KBM-7 (cell line): Measurements from ENCODE around the gene DNAJC1.
"Not testable (repeated sequence)": the region's sequence is repeated elsewhere in the genome, so short reads cannot be mapped to it uniquely, and the experiment has no call there.

Source experiments
- DNase-seq: peaks from one replicate; pipeline ENCODE4 v3.0.0-alpha.2; 2015
- in situ Hi-C: fragments of 300-500 bp; cut with MboI; formaldehyde crosslinking; loops from 2 replicates; pipeline ENCODE4 v1.14.3; 2020; ENCODE audit warnings: low sequenced_read_pairs, low pct_unique_long_range_greater_than_20kb, mixed read lengths

DNAJC1 gene, protein sequence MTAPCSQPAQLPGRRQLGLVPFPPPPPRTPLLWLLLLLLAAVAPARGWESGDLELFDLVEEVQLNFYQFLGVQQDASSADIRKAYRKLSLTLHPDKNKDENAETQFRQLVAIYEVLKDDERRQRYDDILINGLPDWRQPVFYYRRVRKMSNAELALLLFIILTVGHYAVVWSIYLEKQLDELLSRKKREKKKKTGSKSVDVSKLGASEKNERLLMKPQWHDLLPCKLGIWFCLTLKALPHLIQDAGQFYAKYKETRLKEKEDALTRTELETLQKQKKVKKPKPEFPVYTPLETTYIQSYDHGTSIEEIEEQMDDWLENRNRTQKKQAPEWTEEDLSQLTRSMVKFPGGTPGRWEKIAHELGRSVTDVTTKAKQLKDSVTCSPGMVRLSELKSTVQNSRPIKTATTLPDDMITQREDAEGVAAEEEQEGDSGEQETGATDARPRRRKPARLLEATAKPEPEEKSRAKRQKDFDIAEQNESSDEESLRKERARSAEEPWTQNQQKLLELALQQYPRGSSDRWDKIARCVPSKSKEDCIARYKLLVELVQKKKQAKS

GRCh38 chr10:22003177-22003963 lies at the start of gene DNAJC1:
Gene DNAJC1, minus strand, starts transcription at chr10:22003730. Its CDS starts 296 bp downstream, at chr10:22003434.
- in situ Hi-C loops = no loop called here
- DNase-seq = peak; percentile 98

- in situ Hi-C loops = no loop called here
- no peak for DNase-seq
These were observed 49.5 kb upstream of the DNAJC1 start for GRCh38 chr10:22053048-22053447.

DNA sequence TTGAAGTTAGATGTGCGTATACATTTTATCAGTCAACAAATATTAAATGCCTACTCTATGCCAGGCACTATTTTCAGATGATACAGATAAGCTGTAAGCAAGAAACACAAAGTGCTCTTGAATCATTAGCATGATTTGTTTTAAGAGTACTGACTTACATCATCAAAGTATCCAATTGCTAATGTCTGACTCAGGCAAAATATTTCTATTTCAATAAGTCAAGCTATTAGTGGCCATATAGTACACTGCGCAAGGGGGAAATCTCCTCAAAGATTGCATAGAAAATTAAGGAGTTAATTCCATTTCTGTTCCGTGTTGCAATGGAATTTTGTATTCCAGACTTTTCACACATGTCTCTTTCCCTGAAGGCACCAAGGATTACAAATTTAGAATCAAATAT lies 46.1 kb upstream of the DNAJC1 start:
- no peak for DNase-seq
- in situ Hi-C loops = no loop called here

DNA sequence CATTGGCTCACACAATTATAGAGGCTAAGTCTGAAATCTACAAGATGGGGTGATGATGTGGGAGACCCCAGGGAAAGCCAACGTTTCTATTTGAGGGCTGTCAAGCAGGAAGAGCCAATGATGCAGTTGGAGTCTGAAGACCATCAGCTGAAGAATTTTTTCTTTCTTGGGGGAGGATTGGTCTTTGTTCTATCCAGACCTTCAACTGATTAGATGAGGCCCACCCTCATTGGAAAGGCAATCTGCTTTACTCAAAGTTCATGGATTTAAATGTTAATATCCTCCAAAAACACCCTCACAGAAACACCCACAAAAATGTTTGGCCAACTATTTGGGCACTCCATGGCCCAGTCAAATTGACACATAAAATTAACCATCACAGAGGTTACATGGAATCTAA lies 44.3 kb upstream of the DNAJC1 start:
- DNase-seq = no peak
- in situ Hi-C loops = no loop called here

GRCh38 chr10:22043327-22043633 lies 39.8 kb upstream of the DNAJC1 start:
- in situ Hi-C loops = no loop called here
- no peak for DNase-seq

GRCh38 chr10:22042557-22043326 lies 39.2 kb upstream of the DNAJC1 start:
- DNase-seq = peak; percentile 21
- in situ Hi-C loops = no loop called here

DNA sequence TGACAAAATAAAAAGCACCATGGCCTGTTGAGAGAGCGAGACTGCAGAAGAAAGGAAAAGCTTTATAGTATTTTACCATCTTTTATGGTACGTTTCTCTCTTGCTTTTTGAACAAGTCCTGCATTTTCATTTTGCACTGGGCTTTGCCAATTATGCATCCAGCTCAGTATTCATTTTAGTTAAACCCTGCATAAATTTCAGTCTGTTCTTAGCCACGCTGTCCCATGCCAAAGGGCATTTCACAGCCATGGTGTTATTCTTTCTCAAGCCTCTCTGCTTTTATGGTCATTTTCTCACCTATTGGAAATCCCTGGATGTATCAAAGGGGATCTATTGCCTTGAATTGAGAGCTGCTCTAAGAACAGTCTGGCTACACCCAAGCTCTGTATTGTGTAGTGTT lies 30.8 kb upstream of the DNAJC1 start:
- DNase-seq = no peak
- in situ Hi-C loops = no loop called here

- in situ Hi-C loops, DNase-seq: not testable (repeated sequence)
These were observed 28.7 kb upstream of the DNAJC1 start for GRCh38 chr10:22032268-22032667.

DNA sequence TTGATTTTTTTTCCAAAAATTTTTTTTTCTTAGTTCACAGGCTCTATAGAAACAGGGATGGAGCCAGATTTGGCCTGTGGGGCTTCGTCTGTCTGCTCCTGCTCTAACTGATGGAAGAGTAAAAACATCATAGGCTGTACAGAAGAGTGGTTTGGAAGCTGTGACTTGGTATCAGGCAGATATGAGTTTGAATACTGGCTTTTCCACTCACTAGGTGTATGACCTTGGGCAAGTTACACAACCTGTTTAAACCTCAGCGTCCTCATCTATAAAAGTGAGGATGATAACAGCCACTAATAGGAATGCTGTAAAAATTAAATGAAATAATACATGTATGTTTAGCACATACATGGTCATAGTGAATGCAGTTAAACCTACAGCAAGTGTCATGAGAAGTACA lies 26.9 kb upstream of the DNAJC1 start:
- in situ Hi-C loops = no loop called here
- DNase-seq = no peak

DNA sequence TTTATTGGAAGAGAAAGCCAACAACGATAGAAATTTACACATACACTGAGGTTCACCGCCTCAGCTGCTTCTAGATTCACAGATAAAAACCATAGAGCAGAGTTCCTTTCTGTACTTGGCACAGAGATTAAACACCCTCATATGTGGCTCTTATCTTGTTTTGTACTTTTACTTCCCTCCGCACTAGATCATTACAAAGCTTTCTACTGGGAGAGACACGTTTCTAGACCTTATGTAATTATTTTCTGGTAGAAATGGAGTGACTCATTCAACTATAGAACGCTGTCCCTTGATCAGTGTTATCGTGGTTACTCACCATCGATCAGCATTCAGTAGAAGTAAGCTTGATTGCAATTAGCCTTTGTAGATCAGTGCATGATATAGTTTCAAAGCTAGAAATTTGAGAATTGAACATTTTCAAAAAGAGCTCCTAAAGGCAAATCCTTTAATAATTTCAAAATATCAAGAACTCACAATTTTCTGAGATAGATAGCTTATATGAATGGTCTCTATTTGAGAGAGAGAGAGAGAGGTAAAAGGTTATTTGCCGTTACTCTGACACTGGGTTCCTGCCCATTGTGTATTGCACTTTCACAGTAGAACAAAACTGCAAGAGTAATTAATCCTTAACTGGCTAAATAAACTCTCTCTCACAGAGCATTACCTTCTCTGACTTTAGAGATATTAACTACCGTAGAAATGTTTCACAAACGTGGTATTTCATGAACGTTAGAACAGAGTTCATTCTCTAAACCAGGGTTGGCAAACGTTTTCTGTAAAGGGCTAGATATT lies 26.1 kb upstream of the DNAJC1 start:
- in situ Hi-C loops = no loop called here
- no peak for DNase-seq

- in situ Hi-C loops = no loop called here
- DNase-seq = no peak
These were observed 24.1 kb upstream of the DNAJC1 start for GRCh38 chr10:22027364-22028238.

- no peak for DNase-seq
- in situ Hi-C loops = no loop called here
These were observed 22.8 kb upstream of the DNAJC1 start for GRCh38 chr10:22026287-22026686.

DNA sequence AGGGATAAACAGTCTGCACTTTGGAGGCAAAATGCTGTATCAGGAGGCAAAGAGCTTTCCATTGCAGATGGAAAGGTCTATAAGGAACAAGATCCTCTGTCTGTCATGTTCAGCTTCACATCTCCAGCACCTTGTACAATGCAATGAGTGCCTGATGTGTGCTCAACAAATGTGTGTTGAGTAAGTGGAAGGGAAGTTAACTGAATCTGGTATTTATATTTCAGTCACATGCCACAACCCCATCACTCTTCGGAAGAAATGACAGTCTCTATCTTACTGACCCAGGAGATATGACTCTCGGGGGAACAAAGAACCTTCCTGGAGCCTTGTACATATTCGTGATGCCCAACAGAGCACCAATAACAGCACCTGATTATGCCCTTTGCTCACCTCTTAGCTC lies 20.0 kb upstream of the DNAJC1 start:
- no peak for DNase-seq
- in situ Hi-C loops = no loop called here

- in situ Hi-C loops = no loop called here
- peak; percentile 65 for DNase-seq
These were observed 18.9 kb upstream of the DNAJC1 start for GRCh38 chr10:22022257-22023032.

DNA sequence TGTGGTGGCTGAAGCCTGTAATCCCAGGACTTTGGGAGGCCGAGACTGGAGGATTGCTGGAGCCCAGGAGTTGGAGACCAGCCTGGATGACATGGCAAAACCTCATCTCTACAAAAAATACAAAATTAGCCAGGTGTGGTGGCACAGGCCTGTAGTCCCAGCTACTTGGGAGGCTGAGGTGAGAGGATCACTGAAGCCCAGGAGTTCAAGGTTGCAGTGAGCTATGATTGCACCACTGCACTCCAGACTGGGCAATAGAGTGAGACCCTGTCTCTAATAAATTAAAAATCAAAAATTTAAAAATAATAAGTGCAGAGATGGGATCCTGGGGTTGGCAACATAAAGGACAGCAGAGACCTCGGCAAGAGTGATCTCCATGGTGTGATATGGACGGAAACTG lies 17.6 kb upstream of the DNAJC1 start:
- DNase-seq, in situ Hi-C loops: not testable (repeated sequence)

DNA sequence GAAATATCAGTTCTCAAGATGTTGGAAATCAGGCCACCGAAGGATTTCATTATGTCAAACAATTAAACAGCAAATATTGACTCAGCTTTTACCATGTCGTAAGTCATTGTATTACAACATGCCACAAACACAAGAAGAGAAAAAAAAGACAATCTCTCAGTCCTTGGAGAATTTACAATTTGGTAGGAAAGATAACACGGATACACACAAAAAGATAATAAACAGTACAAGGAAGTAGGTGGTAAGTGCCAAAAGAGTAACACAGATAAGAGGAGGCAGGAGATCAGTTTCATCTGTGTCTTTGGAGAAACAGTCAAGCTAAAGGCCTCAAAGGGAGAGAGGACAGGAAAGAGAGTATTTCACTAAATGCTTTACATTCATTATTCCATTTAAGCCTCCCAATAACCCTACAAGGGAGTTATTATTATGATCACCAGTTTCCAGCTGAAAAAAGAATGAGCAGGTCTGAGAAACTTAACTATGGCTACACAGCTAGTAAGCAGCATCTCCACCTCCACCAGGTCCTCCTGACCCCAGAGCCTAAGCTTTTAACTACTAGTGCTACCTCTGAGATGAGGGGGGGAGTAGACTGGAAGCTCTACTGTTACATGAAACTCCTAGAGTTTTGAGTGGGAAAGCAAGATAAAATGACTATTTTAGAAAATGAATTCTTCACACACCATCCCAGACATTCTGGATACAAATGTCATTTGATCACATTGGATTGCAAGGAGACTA lies 13.9 kb upstream of the DNAJC1 start:
- in situ Hi-C loops = no loop called here
- DNase-seq = no peak
